ENCODE measurements around the gene CYP4A22. TPM values are rescaled to one million over a fixed set of nuclear protein-coding genes. Genes with fewer than 3 reads are reported as not detected.

CYP4A22 gene
- total and polyA plus RNA-seq, 2 donors (not counting 3 experiments of a cell fraction or from before 2014, with no cell fraction given) = not detected

DNA sequence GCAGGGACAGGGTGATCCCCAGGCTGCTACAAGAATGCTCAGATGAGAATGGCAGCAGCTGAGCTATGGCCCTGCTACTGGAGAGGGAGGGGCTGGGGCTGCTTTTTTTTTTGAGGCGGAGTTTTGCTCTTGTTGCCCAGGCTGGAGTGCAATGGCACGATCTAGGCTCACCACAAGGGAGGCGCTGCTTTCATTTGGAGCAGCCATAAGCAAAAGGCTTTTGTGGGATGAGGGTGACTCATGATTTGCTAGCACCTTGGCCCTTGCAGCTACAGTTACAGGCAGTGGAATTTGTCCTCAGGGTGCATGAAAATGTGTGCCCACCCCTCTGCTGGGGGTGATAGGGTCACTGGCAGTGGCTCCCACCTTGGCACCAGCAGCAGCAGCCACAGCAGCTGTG, 32.4 kb upstream of the CYP4A22 start:
- Histone ChIP-seq H3K4me1 (ENCODE audit: control insufficient read depth, extremely low read depth, insufficient read depth, low read length) (peaks cover 10% of the 10 kb centered on the region), H2AFZ (ENCODE audit: low read depth, low read length) (no peak overlapping the region), H3K9ac (replicated peaks; ENCODE audit: extremely low read depth, insufficient read depth, low read length) (no peak overlapping the region), H3K9me1 (replicated peaks; ENCODE audit: control insufficient read depth, extremely low read depth, insufficient read depth, low read length) (no peaks in the 10 kb centered on the region), H3K9me3 (replicated peaks; ENCODE audit: control insufficient read depth, insufficient read depth, low read length) (no peaks in the 10 kb centered on the region), H3K27me3 (ENCODE audit: control insufficient read depth in 2 of 2, insufficient read depth in 2 of 2, low read length in 2 of 2) (peaks cover 0 to 6% of the 10 kb centered on the region in 2 experiments), H4K20me1 (replicated peaks; ENCODE audit: control insufficient read depth, extremely low read depth, insufficient read depth, low read length) (no peaks in the 10 kb centered on the region), H3K4me3 (replicated peaks in 1 of 3; ENCODE audit: insufficient read depth in 1 of 3, low read depth in 1 of 3, low read length in 3 of 3) (no peak overlapping the region), H3K4me2 (ENCODE audit: insufficient read depth, low read length) (no peak overlapping the region), H3K36me3 (ENCODE audit: control insufficient read depth in 2 of 2, extremely low read depth in 1 of 2, insufficient read depth in 2 of 2, low read length in 2 of 2) (no peaks in the 10 kb centered on the region), H3K79me2 (ENCODE audit: control insufficient read depth, insufficient read depth, low read length) (no peaks in the 10 kb centered on the region), H3K27ac (ENCODE audit: insufficient read depth, low read depth, low read length) (no peak overlapping the region)
- ChIA-PET POLR2A (no interaction called here), CTCF (no interaction called here)
- dilution Hi-C loops (cut with MboI; ENCODE audit: extremely low pct_ligation_motif_present, low sequenced_read_pairs) (no loop called here), intact Hi-C loops (cut with micrococcal nuclease) (loop anchor here (10.0 kb wide), 1 partner anchor 350 kb away; no protein-coding TSS in a partner anchor)
- BruUV-seq (replicated peaks) = no TSS peak
- FAIRE-seq (no peak), DNase-seq (ENCODE audit: low read depth, low spot score) (no peak)
- TF ChIP-seq GATA2 (IDR thresholded peaks at IDR 0.05; ENCODE audit: insufficient read depth, insufficient read length, low read depth, low read length) = no peak
- no peak for TF ChIP-seq POLR2AphosphoS5 (IDR thresholded peaks at IDR 0.05; ENCODE audit: insufficient read depth, low read depth, low read length)
- TF ChIP-seq, protein P1, sequence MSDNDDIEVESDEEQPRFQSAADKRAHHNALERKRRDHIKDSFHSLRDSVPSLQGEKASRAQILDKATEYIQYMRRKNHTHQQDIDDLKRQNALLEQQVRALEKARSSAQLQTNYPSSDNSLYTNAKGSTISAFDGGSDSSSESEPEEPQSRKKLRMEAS (IDR thresholded peaks at IDR 0.05; ENCODE audit: insufficient read depth, insufficient read length) = no peak
- no peak for TF ChIP-seq JUN (IDR thresholded peaks at IDR 0.05; ENCODE audit: borderline replicate concordance, insufficient read depth, insufficient read length, low read depth)
- TF ChIP-seq FOS (IDR thresholded peaks at IDR 0.05; ENCODE audit: borderline replicate concordance, insufficient read depth, low read length) = no peak
- TF ChIP-seq EZH2 (IDR thresholded peaks at IDR 0.05; ENCODE audit: borderline replicate concordance, low read depth, low read length, severe bottlenecking) = no peak
- no peak for TF ChIP-seq POLR2A (IDR thresholded peaks at IDR 0.05; ENCODE audit: low read depth, low read length)
- TF ChIP-seq MYC (IDR thresholded peaks at IDR 0.05; ENCODE audit: low read depth, low read length) = no peak
- TF ChIP-seq, protein P2, sequence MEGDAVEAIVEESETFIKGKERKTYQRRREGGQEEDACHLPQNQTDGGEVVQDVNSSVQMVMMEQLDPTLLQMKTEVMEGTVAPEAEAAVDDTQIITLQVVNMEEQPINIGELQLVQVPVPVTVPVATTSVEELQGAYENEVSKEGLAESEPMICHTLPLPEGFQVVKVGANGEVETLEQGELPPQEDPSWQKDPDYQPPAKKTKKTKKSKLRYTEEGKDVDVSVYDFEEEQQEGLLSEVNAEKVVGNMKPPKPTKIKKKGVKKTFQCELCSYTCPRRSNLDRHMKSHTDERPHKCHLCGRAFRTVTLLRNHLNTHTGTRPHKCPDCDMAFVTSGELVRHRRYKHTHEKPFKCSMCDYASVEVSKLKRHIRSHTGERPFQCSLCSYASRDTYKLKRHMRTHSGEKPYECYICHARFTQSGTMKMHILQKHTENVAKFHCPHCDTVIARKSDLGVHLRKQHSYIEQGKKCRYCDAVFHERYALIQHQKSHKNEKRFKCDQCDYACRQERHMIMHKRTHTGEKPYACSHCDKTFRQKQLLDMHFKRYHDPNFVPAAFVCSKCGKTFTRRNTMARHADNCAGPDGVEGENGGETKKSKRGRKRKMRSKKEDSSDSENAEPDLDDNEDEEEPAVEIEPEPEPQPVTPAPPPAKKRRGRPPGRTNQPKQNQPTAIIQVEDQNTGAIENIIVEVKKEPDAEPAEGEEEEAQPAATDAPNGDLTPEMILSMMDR (IDR thresholded peaks at IDR 0.05; ENCODE audit: extremely low read depth in 1 of 2, insufficient read depth in 1 of 2, low read depth in 1 of 2, low read length in 2 of 2) = no peak
